HFFc6 (cell line): Measurements from ENCODE around the gene CNN3. TPM values are rescaled to one million over a fixed set of nuclear protein-coding genes. Genes with fewer than 3 reads are reported as not detected.
"Not testable (repeated sequence)": the region's sequence is repeated elsewhere in the genome, so short reads cannot be mapped to it uniquely, and the experiment has no call there.

ENCODE experiments used
- DNase-seq: peaks from one replicate; pipeline ENCODE4 v3.0.0-alpha.2; 2018
- H3K27ac Mint-ChIP-seq: 2 replicates; pipeline ENCODE4 v1.8.0; 2020; ENCODE audit warnings: mild to moderate bottlenecking, mixed read lengths
- H3K27me3 Mint-ChIP-seq: 2 replicates; pipeline ENCODE4 v1.8.0; 2021; ENCODE audit warnings: mild to moderate bottlenecking, moderate library complexity, mixed read lengths; ENCODE audit not compliant: insufficient read depth
- H3K36me3 Mint-ChIP-seq: 2 replicates; pipeline ENCODE4 v1.8.0; 2021; ENCODE audit warnings: low read depth, mixed read lengths
- H3K4me1 Mint-ChIP-seq: 2 replicates; pipeline ENCODE4 v1.8.0; 2020; ENCODE audit warnings: low read depth, mixed read lengths
- H3K4me3 Mint-ChIP-seq: 2 replicates; pipeline ENCODE4 v1.8.0; 2020; ENCODE audit warnings: mild to moderate bottlenecking, moderate library complexity, mixed read lengths
- H3K9me3 Mint-ChIP-seq: 2 replicates; pipeline ENCODE4 v1.8.0; 2020; ENCODE audit warnings: mild to moderate bottlenecking, mixed read lengths
- CTCF ChIP-seq: fragments of 200-600 bp; sonication (generic); IDR thresholded peaks from 2 replicates; pipeline ENCODE4 v1.5.0; 2021; ENCODE audit warnings: antibody characterized with exemption, mild to moderate bottlenecking
- total RNA-seq, 6 experiments: library from RNA; stranded (reverse); fragmentation: NEBNext Ultra II Directional; extraction: Animal tissue kit (Norgen Biotek cat#: 25700); gene quantifications; 2 replicates in 1 of 6; 3 replicates in 5 of 6; pipeline ENCODE4 v1.2.3, GENCODE V29; 2021

CNN3 gene
- total RNA-seq, 6 experiments from 2014 or later = 210 to 253 (median 232) TPM

- H3K4me3 Mint-ChIP-seq = no peak overlapping the region
- DNase-seq = peak; percentile 81
- peak overlapping the region; percentile 24; the same call in 1 of the 2 replicates for H3K27ac Mint-ChIP-seq
- H3K27me3 Mint-ChIP-seq = peaks cover 2% of the 10 kb centered on the region; the same call in 1 of the 2 replicates
- peaks cover 50% of the 10 kb centered on the region for H3K4me1 Mint-ChIP-seq
- H3K36me3 Mint-ChIP-seq = peaks cover 6% of the 10 kb centered on the region; the same call in 1 of the 2 replicates
- TF ChIP-seq CTCF = no peak
- peaks cover 4% of the 10 kb centered on the region; the same call in 1 of the 2 replicates for H3K9me3 Mint-ChIP-seq
Observed at GRCh38 chr1:94949681-94950661, 23.1 kb upstream of the CNN3 start.

- H3K36me3 Mint-ChIP-seq = 0 out of 2 replicates have a peak, but pooled peaks cover under 1% of the 10 kb centered on the region
Observed at GRCh38 chr1:94947437-94947836, 20.5 kb upstream of the CNN3 start.

GRCh38 chr1:94946886-94947285 is 20.0 kb upstream of the CNN3 start:
- H3K9me3 Mint-ChIP-seq = peaks cover 4% of the 10 kb centered on the region; the same call in 1 of the 2 replicates
- no peak for TF ChIP-seq CTCF
- H3K36me3 Mint-ChIP-seq = no peaks in the 10 kb centered on the region
- peaks cover 2% of the 10 kb centered on the region; the same call in 1 of the 2 replicates for H3K27me3 Mint-ChIP-seq
- H3K4me1 Mint-ChIP-seq = peaks cover 46% of the 10 kb centered on the region
- no peak for DNase-seq
- H3K27ac Mint-ChIP-seq = no peak overlapping the region
- H3K4me3 Mint-ChIP-seq = no peak overlapping the region

More at GRCh38 chr1:94947437-94947836, 20.5 kb upstream of the CNN3 start:
- H3K4me3 Mint-ChIP-seq = no peak overlapping the region
- TF ChIP-seq CTCF = no peak
- peaks cover 2% of the 10 kb centered on the region; the same call in 1 of the 2 replicates for H3K27me3 Mint-ChIP-seq
- H3K9me3 Mint-ChIP-seq = peaks cover 4% of the 10 kb centered on the region; the same call in 1 of the 2 replicates
- peak overlapping the region; percentile 29 for H3K27ac Mint-ChIP-seq
- DNase-seq = peak; percentile 81
- peaks cover 46% of the 10 kb centered on the region for H3K4me1 Mint-ChIP-seq

GRCh38 chr1:94942171-94943128 is 15.5 kb upstream of the CNN3 start:
- no peaks in the 10 kb centered on the region for H3K36me3 Mint-ChIP-seq
- H3K27ac Mint-ChIP-seq = no peak overlapping the region
- no peaks in the 10 kb centered on the region for H3K9me3 Mint-ChIP-seq
- H3K27me3 Mint-ChIP-seq = no peaks in the 10 kb centered on the region
- no peak for TF ChIP-seq CTCF
- no peak for DNase-seq
- H3K4me1 Mint-ChIP-seq = peaks cover 23% of the 10 kb centered on the region
- no peak overlapping the region for H3K4me3 Mint-ChIP-seq

GRCh38 chr1:94941480-94941879 is 14.6 kb upstream of the CNN3 start:
- H3K9me3 Mint-ChIP-seq, DNase-seq, H3K36me3 Mint-ChIP-seq, H3K27ac Mint-ChIP-seq, H3K27me3 Mint-ChIP-seq, H3K4me3 Mint-ChIP-seq: not testable (repeated sequence)
- peaks cover 23% of the 10 kb centered on the region for H3K4me1 Mint-ChIP-seq
